Left lung (tissue), 10 donors: ENCODE results near the gene SEL1L2. TPM values are rescaled to one million over a fixed set of nuclear protein-coding genes. Genes with fewer than 3 reads are reported as not detected.

Source experiments
- ATAC-seq: fragments of 200-7000 bp; cut with Tn5 transposase; one replicate; pipeline ENCODE4 v1.9.1; 2020; ENCODE audit warnings: moderate library complexity
- DNase-seq, 4 donors: peaks; one replicate each; pipeline ENCODE4 v3.0.0-alpha.2; 2013 to 2020
- H3K27ac ChIP-seq, 2 donors: fragments of 200-600 bp; sonication (generic) in 1 of 2; one replicate each; pipeline versions ENCODE4 v1.5.0 to v1.8.0; 2020 to 2021
- H3K27me3 ChIP-seq, 2 donors: fragments of 200-600 bp; sonication (generic) in 1 of 2; one replicate each; pipeline versions ENCODE4 v1.5.0 to v1.8.0; 2020 to 2021
- H3K36me3 ChIP-seq, 2 donors: fragments of 200-600 bp; sonication (generic) in 1 of 2; one replicate each; pipeline versions ENCODE4 v1.5.0 to v1.8.0; 2020 to 2021
- H3K4me1 ChIP-seq, 2 donors: fragments of 200-600 bp; one replicate each; pipeline ENCODE4 v1.8.0; 2021
- H3K4me3 ChIP-seq, 2 donors: fragments of 200-600 bp; sonication (generic) in 1 of 2; one replicate each; pipeline versions ENCODE4 v1.5.0 to v1.8.0; 2020 to 2021; ENCODE audit warnings: mild to moderate bottlenecking in 1 of 2
- H3K9me3 ChIP-seq, 2 donors: fragments of 200-600 bp; sonication (generic) in 1 of 2; one replicate each; pipeline versions ENCODE4 v1.5.0 to v1.8.0; 2020 to 2021
- CTCF ChIP-seq, 2 donors: fragments of 200-600 bp; sonication (generic) in 1 of 2; IDR thresholded peaks; one replicate each; pipeline versions ENCODE4 v1.5.0 to v1.8.0; 2021; ENCODE audit warnings: antibody characterized with exemption in 2 of 2
- intact Hi-C, 2 donors: fragments of 100-400 bp; cut with DNase I; formaldehyde crosslinking; loops; one replicate each; pipeline versions ENCODE4 v1.11.2 to v1.14.2; 2022
- polyA plus RNA-seq, 6 donors: library from polyadenylated mRNA; unstranded; fragments of 120-200 nt; gene quantifications; one replicate each; pipeline ENCODE4 v1.2.1, GENCODE V29; 2013; ENCODE audit not compliant: insufficient read length in 6 of 6
- total RNA-seq, 2 donors: library from RNA; stranded (reverse); fragmentation: NEBNext Ultra II Directional; extraction: Animal tissue kit (Norgen Biotek cat#: 25700); gene quantifications; one replicate each; pipeline ENCODE4 v1.2.1, GENCODE V29; 2021
- donor health status: DM: no; HTN: yes; CAD: no.
- donor health status: DM: no; HTN: no; CAD: no.

The SEL1L2 gene
- total and polyA plus RNA-seq, 8 donors = not detected

- no peak for ATAC-seq
- H3K4me1 ChIP-seq = no peaks in the 10 kb centered on the region
- H3K27ac ChIP-seq = no peak overlapping the region
- H3K36me3 ChIP-seq = no peaks in the 10 kb centered on the region
- no peaks in the 10 kb centered on the region for H3K9me3 ChIP-seq
- no peak for TF ChIP-seq CTCF (IDR thresholded peaks at IDR 0.05)
- DNase-seq = no peak
- H3K27me3 ChIP-seq = no peaks in the 10 kb centered on the region
- H3K4me3 ChIP-seq = no peak overlapping the region
- intact Hi-C loops = no loop called here
Measured at GRCh38 chr20:13960119-13960518, 30.3 kb downstream of the SEL1L2 start.

GRCh38 chr20:13953227-13953626 is 37.2 kb downstream of the SEL1L2 start:
- ATAC-seq = no peak
- intact Hi-C loops = no loop called here
- TF ChIP-seq CTCF (IDR thresholded peaks at IDR 0.05) = no peak
- H3K27me3 ChIP-seq = no peaks in the 10 kb centered on the region
- H3K4me1 ChIP-seq = no peaks in the 10 kb centered on the region
- H3K27ac ChIP-seq = no peak overlapping the region
- DNase-seq = no peak
- H3K9me3 ChIP-seq = peaks cover 0 to 4% of the 10 kb centered on the region in 2 donors
- H3K4me3 ChIP-seq = no peak overlapping the region
- H3K36me3 ChIP-seq = no peaks in the 10 kb centered on the region

- H3K27me3 ChIP-seq = no peaks in the 10 kb centered on the region
- no peak overlapping the region for H3K4me3 ChIP-seq
- no peak for ATAC-seq
- H3K9me3 ChIP-seq = peaks cover 0 to 4% of the 10 kb centered on the region in 2 donors
- no peak for TF ChIP-seq CTCF (IDR thresholded peaks at IDR 0.05)
- no peak for DNase-seq
- no peaks in the 10 kb centered on the region for H3K36me3 ChIP-seq
- no peak overlapping the region for H3K27ac ChIP-seq
- no peaks in the 10 kb centered on the region for H3K4me1 ChIP-seq
- intact Hi-C loops = no loop called here
Measured at GRCh38 chr20:13947719-13948118, 42.7 kb downstream of the SEL1L2 start.

DNA sequence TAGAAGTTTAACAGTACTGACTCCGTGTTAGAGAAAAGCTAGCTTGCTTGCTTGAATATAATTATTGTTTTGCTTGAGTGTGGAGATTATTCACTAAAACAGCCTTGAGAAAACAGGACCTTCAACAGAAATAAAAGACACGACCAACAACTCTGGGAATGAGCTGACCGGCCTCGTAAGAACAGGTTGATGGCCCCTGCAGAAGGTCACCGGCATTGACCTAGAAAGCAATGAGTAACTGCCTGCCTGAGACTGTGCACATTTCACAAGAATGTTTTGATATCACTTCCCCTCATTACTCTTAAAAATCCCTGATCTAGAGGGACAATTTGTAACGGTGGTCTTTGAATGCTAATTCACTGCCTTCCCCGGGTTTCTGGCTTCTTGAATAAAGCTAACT is 49.4 kb downstream of the SEL1L2 start:
- H3K9me3 ChIP-seq = no peaks in the 10 kb centered on the region
- H3K4me3 ChIP-seq = no peak overlapping the region
- H3K27ac ChIP-seq = no peak overlapping the region
- TF ChIP-seq CTCF (IDR thresholded peaks at IDR 0.05) = no peak
- no peaks in the 10 kb centered on the region for H3K4me1 ChIP-seq
- no peaks in the 10 kb centered on the region for H3K36me3 ChIP-seq
- DNase-seq = no peak
- H3K27me3 ChIP-seq = no peaks in the 10 kb centered on the region
- intact Hi-C loops = no loop called here
- ATAC-seq = no peak

DNA sequence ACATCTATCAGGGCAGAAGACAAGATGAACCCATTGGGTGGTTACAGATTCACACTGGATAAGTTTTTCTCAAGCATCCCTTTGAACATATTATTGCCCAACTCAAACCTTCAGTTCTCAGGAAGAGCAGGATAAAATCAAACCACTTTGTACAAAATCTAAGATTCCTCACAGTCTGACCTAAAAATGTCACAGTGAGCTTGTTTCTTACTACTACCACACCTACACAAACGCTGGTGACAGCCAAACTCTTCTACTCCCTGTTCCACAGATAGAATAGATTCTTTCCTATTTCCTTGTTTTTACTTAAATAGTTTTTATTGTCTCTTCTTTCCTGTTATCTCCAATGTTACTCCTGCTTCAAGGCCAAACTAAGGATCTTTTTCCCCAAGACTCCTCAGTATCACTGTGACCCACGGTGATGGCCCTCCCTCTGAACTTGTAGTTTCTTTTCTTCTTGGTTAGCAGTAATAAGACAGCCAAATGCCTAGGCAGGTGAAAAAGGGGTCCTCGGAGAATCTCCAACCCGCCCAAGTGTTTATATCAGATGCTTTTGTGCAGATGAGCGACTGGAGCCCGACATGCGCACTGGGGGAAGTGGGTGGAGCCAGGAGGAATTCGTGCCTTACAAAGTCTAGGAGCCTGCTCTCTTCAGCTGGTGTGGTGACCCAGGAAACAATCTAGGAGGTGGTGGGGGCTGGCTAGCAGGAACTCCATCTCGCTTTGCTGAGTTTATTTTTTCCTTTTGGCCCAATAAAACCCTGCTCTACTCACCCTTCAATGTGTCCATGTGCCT is 53.4 kb downstream of the SEL1L2 start:
- Histone ChIP-seq H3K36me3 (no peaks in the 10 kb centered on the region), H3K27ac (no peak overlapping the region), H3K9me3 (no peaks in the 10 kb centered on the region), H3K4me3 (no peak overlapping the region), H3K4me1 (no peaks in the 10 kb centered on the region), H3K27me3 (no peaks in the 10 kb centered on the region)
- intact Hi-C loops = no loop called here
- DNase-seq = no peak
- no peak for ATAC-seq
- TF ChIP-seq CTCF (IDR thresholded peaks at IDR 0.05) = no peak
